Measurements from ENCODE around the gene TANC1. TPM values are rescaled to one million over a fixed set of nuclear protein-coding genes. Genes with fewer than 3 reads are reported as not detected.

TANC1 gene
- 31.6 TPM for polyA plus RNA-seq (2012; ENCODE audit: insufficient read length, low read depth)

DNA sequence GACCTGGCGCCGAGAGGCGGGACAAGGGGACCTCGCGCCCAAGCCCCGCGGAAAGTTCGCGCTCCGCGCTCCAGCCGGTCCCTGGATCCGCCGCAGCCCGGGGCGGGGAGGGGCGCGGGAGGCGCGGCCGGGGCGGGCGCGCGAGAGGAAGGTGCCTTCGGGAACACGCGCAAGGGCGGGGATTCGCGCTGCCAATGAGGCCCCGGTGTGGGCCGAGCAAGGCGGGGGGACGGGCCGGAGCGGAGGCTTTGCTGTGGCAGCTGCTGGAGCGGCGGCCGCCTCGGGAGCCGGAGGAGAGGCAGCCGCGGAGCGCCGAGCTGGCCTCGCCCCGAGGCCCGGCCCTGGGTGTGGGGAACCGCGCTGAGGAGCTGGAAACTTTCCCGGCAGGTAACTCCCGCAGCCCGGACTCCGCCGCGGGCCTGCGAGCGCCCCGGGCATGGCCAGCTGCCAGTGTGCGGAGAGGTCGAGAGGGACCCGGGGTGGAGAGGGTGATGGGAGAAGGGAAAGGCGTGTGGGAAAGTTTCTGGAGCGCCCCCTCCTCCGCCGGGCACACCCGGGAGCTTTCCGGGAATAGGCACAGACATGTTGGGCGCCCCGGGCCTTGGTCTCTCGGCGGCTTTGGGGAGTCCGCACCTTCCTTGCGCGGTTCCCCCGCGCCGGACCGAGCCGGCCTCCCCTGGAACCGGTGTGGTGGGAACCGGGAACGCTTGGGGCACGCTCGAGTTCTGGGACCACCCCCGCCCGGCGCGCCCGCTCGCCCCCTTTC lies at the start of gene TANC1:
Gene TANC1 (plus strand): TSS at position 245 of the 766 bp plus-strand sequence. CDS start 97,271 bp downstream, outside the sequence.
- TF ChIP-seq TAF1 (IDR thresholded peaks at IDR 0.05; ENCODE audit: borderline replicate concordance, insufficient read depth, low read length) (peak; percentile 92), SIN3A (IDR thresholded peaks at IDR 0.05; ENCODE audit: borderline replicate concordance, insufficient read depth, low read length) (peak; percentile 56; the same call in 1 of the 2 replicates), POLR2AphosphoS5 (IDR thresholded peaks at IDR 0.05; ENCODE audit: low read depth, low read length) (peak; percentile 79), FOXP2 (optimal IDR thresholded peaks at IDR 0.05; ENCODE audit: borderline replicate concordance, extremely low read depth, extremely low read length, insufficient read depth) (peak; percentile 90)
- TF ChIP-seq, protein P1, sequence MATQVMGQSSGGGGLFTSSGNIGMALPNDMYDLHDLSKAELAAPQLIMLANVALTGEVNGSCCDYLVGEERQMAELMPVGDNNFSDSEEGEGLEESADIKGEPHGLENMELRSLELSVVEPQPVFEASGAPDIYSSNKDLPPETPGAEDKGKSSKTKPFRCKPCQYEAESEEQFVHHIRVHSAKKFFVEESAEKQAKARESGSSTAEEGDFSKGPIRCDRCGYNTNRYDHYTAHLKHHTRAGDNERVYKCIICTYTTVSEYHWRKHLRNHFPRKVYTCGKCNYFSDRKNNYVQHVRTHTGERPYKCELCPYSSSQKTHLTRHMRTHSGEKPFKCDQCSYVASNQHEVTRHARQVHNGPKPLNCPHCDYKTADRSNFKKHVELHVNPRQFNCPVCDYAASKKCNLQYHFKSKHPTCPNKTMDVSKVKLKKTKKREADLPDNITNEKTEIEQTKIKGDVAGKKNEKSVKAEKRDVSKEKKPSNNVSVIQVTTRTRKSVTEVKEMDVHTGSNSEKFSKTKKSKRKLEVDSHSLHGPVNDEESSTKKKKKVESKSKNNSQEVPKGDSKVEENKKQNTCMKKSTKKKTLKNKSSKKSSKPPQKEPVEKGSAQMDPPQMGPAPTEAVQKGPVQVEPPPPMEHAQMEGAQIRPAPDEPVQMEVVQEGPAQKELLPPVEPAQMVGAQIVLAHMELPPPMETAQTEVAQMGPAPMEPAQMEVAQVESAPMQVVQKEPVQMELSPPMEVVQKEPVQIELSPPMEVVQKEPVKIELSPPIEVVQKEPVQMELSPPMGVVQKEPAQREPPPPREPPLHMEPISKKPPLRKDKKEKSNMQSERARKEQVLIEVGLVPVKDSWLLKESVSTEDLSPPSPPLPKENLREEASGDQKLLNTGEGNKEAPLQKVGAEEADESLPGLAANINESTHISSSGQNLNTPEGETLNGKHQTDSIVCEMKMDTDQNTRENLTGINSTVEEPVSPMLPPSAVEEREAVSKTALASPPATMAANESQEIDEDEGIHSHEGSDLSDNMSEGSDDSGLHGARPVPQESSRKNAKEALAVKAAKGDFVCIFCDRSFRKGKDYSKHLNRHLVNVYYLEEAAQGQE (IDR thresholded peaks at IDR 0.05; ENCODE audit: insufficient read depth in 1 of 2, low read depth in 2 of 2, low read length in 2 of 2), result no peak

DNA sequence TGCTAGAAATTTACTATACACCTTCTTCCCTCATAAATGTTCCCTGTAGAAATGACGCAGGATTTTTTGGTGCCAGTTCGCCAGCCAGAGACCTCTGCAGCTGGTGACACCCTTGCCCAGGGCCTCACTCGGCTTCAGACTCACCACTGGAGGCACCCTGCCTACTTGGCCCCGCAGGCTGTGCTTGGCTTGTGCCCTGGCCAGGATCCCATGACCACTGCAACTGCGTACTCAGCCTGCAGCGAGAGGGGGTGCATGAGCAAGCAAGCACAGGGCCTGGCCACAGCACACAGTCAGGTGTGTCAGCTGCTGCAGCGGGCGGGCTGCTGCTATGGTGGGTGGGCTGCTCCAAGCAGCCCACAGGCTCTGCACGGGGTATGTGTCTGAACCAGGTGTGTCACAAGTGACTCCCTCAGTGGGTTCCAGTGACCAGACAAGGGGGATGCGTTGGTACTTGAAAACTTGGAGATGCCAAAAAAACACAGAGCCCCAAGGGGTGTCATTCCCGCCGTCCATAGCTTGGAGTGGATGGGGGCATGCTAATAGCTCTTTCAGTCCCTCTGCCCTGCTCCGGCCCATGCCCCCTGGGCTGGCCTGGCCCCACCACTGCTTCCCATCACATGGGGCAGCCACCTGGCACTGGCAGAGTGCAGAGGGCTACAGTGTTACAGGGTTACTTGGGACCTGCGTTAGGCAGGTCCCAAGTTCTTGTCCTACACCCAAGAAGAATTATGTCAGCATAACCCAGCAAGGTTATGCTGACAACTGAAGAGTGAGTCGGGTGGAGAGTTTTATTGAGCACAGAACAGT lies 46.6 kb upstream of the TANC1 start:
- TF ChIP-seq, protein P1 (IDR thresholded peaks at IDR 0.05; ENCODE audit: insufficient read depth in 1 of 2, low read depth in 2 of 2, low read length in 2 of 2), result no peak
- TF ChIP-seq POLR2AphosphoS5 (IDR thresholded peaks at IDR 0.05; ENCODE audit: low read depth, low read length), result no peak
- TF ChIP-seq TAF1 (IDR thresholded peaks at IDR 0.05; ENCODE audit: borderline replicate concordance, insufficient read depth, low read length), result no peak
- no peak for TF ChIP-seq FOXP2 (optimal IDR thresholded peaks at IDR 0.05; ENCODE audit: borderline replicate concordance, extremely low read depth, extremely low read length, insufficient read depth)

DNA sequence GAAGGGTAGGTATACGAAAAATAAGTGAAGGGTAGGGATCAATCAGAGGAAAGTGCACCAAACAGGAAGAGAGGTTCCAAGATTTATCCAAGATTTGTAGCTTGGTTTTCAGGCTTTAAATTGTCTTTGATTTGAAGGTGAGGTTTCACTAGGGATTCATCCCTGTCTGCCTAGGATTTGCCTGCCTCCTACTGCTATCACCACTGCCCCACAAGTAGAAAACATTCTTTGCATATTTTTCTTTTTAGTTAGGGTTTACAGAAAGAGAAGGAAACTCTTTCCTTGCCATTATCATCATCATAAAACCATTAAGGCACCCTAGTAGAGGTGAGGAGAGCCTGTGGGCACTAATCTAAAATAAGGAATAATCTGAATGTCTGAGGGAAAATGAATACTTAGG lies 45.8 kb upstream of the TANC1 start:
- TF ChIP-seq SIN3A (IDR thresholded peaks at IDR 0.05; ENCODE audit: borderline replicate concordance, insufficient read depth, low read length) (no peak), POLR2AphosphoS5 (IDR thresholded peaks at IDR 0.05; ENCODE audit: low read depth, low read length) (no peak), TAF1 (IDR thresholded peaks at IDR 0.05; ENCODE audit: borderline replicate concordance, insufficient read depth, low read length) (no peak), FOXP2 (optimal IDR thresholded peaks at IDR 0.05; ENCODE audit: borderline replicate concordance, extremely low read depth, extremely low read length, insufficient read depth) (no peak)
- TF ChIP-seq, protein P1 (IDR thresholded peaks at IDR 0.05; ENCODE audit: insufficient read depth in 1 of 2, low read depth in 2 of 2, low read length in 2 of 2), result no peak

DNA sequence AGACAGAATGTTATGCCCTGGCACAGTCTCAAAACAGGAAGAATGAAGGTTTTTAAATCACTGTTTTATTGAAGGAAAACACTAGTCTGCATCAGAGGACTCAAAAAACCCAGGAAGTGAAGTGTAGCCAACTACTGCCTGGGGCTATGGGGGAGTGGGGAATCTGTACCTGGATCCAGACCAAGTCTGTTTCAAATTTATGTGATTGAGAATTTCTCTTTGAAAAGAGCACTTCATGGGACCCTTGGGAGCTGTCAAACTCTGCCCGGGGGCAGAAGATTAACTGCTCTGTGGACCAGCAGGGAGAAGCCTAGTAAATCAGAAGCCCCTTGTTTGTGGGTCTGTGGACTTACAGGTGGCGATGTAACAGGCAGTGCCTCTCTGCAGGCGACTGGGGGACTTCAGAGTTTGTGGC lies 45.3 kb upstream of the TANC1 start:
- TF ChIP-seq POLR2AphosphoS5 (IDR thresholded peaks at IDR 0.05; ENCODE audit: low read depth, low read length) (no peak; the same call in 1 of the 2 replicates), TAF1 (IDR thresholded peaks at IDR 0.05; ENCODE audit: borderline replicate concordance, insufficient read depth, low read length) (peak; percentile 27; the same call in 1 of the 2 replicates), SIN3A (IDR thresholded peaks at IDR 0.05; ENCODE audit: borderline replicate concordance, insufficient read depth, low read length) (peak; percentile 78; the same call in 1 of the 2 replicates)
- TF ChIP-seq, protein P1 (IDR thresholded peaks at IDR 0.05; ENCODE audit: insufficient read depth in 1 of 2, low read depth in 2 of 2, low read length in 2 of 2), result peak in 1 of 2 experiments; percentile 54; a peak in 2 of 4 replicates

Data from PFSK-1 (cell line).